Kidney glomerular epithelial cell (primary cell): ENCODE measurements around the gene RASSF7.
"Not testable (repeated sequence)": the region's sequence is repeated elsewhere in the genome, so short reads cannot be mapped to it uniquely, and the experiment has no call there.

ENCODE experiments used
- DNase-seq: peaks from one replicate; lab custom pipeline; 2025; lab: John Stamatoyannopoulos, UW

Gene RASSF7, protein sequence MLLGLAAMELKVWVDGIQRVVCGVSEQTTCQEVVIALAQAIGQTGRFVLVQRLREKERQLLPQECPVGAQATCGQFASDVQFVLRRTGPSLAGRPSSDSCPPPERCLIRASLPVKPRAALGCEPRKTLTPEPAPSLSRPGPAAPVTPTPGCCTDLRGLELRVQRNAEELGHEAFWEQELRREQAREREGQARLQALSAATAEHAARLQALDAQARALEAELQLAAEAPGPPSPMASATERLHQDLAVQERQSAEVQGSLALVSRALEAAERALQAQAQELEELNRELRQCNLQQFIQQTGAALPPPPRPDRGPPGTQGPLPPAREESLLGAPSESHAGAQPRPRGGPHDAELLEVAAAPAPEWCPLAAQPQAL

DNA sequence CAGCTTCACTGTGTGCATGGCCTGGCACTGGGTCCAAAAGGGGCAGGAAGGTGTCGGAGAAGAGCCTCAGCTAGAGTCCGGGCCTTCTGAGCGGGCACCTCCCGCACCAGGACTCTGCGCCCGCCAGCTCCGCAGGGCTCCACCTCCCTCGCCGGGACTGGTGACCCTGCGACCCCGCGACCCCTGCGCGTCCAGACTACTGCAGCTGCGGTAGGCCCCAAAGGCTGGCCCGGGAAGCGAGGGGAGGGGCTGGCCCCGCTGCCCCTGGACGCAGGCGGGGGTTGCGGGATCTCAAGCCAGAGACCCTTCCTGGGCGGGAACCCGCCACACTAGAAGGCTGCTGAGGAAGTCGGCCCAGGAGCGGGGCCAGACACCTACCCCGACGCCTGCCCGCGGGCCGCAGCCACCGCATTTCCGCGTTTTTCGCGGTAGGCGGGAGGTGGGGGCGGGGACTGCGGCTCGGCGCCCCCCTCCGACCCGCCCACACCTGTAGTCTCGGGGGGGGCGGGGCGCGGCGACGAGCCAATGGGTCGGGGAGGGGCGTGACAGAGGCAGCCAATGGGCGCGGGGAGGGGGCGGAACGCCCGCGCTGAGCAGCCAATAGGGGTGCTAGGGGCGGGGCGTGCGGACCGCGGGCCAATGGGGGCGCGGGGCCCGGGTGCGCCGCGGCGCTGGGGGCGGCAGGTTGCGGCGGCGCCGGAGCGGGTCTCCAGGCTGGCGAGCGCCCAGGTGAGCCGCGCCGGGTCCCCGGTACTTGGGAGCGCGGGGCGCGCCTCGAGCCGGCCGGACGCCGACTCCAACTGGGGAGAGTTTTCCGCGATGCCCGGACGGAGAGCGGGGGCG, at the start of gene RASSF7, which contains the start of gene LMNTD2:
TSS of gene RASSF7 (plus strand) at position 666 of the 843 bp plus-strand sequence. CDS start 799 bp downstream, outside the sequence.
TSS of gene LMNTD2 (minus strand) at position 434 of the 843 bp plus-strand sequence. CDS start at position 412, 22 bp downstream.
- DNase-seq, result peak; percentile 65

DNA sequence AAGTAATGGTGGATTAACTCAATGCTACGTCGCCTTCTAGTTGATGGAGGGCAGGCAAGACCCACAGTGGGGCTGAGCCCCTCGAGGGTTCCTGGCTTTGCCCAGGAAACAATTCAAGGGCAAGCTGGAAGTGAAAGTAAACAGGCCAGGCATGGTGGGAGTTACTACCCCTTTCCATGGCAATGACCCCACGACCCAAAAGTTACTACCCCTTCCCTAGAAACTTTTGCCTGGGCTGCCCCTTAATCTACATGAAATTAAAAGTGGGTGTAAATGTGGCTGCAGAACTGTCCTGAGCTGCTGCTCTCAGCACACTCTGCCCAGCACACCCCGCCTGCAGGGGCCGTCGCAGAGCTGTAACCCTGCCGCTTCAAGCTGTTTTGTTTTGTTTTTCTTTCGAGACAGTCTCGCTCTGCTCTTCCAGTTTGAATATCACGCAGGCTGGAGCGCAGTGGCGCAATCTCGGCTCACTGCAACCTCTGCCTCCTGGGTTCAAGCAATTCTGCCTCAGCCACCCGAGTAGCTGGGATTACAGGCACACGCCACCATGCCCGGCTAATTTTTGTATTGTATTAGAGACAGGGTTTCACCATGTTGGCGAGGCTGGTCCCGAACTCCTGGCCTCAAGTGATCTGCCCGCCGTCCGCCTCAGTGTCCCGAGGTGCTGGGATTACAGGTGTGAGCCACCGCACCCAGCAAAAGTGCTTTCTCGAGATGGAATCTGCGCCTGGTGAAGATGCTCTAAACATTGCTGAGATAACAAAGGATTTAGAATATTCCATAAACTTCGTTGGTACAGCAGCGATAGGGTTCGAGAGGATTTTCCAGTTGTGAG, 47.8 kb upstream of the RASSF7 start:
- no peak for DNase-seq

DNA sequence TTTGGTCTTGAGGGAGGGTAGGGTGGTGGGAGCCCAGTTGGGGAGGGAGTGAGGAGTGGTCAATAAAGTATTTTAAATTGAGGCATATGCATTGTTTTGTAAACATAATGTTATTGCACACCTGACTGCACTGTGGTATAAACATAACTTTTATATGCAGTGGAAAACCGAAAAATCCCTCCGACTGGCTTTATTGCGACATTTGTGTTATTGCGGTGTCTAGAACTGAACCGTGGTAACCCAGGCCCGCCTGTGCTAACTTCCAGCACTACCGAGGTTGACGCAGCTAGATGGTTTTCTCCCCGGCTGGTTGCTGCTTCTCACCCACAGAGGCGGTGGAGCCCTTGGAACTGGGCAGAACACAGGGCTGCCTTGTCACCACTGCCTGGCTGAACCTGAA, 46.2 kb upstream of the RASSF7 start:
- DNase-seq, result no peak

DNA sequence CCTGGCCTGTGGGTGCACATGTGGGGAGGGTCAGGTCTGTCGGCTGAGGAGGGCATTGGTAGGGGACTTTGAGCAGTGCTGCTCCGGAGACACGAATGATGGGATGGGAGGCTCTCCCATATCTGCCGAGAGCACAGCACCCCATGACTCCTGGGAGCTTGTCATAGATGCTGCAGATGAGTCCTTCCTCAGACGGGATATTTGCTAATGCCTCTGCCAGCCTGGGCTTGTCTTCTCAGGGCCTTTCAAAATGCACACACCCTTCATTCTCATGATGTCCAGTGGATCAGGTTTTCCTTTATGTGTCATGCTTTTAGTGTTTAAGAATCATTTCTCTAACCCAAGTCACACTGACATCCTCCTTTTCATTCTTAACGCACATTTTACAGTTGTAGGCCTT, 45.6 kb upstream of the RASSF7 start:
- no peak for DNase-seq

DNA sequence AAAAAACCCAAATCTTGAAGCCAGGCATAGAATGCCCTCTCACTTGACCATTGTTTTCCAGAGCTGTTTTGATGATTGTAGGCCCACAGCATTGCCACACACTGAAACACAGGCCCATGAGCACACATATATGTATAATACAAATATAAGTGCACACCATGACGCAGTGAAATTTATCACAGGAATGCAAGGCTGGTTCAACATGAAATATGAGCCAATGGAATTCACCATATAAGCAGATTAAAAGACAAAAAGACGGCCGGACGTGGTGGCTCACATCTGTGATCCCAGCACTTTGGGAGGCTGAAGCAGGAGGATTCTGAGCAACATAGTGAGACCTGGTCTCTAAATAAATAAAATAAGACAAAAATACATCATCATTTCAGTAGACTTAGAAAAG, 44.4 kb upstream of the RASSF7 start:
- DNase-seq, result no peak

DNA sequence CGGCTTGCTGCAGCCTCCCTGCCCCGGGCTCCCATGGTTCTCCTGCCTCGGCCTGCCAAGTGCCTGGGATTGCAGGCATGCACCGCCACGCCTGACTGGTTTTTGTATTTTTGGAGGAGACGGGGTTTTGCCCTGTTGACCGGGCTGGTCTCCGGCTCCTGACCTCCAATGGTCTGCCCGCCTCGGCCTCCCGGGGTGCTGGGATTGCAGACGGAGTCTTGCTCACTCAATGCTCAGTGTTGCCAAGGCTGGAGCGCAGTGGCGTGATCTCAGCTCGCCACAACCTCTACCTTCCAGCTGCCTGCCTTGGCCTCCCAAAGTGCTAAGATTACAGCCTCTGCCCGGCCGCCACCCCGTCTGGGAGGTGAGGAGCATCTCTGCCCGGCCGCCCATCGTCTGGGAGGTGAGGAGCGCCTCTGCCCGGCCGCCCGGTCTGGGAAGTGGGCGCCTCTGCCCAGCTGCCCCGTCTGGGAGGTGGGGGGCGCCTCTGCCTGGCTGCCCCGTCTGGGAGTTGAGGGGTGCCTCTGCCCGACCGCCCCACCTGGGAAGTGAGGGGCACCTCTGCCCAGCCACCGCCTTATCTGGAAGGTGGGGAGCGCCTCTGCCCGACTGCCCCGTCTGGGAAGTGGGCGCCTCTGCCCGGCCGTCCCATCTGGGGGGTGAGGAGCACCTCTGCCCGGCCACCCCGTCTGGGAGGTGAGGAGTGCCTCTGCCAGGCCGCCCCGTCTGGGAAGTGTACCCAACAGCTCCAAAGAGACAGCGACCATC, 43.7 kb upstream of the RASSF7 start:
- not testable (repeated sequence) for DNase-seq

DNA sequence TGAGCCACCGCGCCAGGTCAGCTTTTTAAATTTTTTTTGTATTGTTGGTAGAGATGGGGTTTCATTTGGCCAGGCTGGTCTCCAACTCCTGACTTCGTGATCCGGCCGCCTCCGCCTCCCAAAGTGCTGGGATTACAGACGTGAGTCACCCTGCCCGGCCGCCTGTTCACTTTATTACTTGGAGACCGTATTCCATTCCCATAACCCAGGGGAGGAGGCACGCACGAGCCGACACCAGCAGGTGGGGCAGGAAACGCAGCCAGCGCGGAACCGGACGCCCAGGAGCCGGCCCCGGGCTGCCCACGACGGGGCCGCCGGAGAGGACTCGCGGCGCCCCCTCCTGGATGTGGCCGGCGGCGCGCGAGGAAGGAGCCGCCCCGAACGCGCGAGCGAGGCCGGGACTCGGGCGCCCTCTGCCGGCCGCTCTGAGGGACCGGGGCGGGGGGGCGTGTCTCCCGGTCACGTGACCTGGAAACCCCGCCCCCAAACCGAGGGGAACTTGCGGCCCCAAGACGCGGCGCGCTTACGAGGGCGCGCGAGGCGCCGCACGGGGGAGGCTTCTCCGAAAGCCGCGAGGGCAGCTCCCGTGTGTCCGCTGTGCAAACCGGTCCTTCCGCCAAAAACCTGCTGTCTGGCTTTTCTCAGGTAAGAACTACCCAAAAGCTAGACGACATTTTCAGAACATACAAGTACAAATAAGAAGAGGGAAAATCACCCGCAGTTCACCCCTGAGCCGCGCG, 42.1 kb upstream of the RASSF7 start:
- peak; percentile 88 for DNase-seq

DNA sequence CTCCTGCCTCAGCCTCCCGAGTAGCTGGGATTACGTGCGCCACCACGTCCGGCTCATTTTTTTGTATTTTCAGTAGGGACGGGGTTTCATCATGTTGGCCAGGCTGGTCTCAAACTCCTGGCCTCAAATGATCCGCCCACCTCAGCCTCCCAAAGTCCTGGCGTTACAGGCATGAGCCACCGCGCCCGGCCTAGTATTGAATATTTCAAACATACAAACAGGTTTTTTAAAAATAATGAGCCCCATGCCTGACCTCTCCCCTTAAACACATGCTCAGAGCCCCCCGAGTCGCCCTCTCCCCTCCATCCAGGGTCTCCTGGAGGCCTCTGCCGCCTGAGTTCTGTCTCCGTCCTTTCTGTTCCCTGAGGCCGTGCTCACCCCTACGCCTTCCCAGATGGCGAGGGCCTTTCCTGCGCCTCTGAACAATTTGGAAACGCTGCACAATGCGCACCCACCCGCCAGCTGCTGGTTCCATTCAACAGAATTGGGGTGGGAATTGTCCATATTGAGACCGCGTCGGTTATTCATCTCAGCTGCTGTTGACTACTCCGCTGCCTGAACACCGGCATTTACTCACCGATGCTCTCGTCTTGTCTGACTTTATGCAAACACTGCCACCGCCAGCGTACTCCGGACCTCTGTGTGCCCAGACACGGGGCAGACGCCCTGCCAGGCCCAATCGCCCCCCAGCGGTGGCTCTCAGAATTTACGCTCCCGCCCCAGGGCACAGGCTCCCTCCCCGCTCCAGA, 40.2 kb upstream of the RASSF7 start:
- no peak for DNase-seq

DNA sequence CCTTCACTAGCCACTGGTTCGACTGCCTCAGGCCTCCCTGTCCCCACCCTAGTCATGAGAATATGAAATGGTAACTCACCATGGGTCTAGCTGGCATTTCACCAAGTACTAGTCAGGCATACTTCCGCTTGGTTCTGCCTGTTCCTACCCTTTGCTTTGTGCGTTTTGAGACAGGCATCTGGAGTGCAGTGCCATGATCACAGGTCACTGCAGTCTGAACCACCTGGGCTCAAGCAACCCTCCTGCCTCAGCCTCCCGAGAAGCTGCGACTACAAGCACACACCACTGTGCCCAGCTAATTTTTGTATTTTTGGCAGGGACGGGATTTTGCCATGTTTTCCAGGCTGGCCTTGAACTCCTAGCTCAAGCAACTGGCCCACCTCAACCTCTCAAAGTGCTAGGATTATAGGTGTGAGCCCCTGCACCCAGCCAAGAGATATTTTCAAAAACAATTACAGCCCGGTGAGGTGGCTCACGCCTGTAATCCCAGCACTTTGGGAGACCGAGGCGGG, 39.5 kb upstream of the RASSF7 start:
- DNase-seq, result no peak

DNA sequence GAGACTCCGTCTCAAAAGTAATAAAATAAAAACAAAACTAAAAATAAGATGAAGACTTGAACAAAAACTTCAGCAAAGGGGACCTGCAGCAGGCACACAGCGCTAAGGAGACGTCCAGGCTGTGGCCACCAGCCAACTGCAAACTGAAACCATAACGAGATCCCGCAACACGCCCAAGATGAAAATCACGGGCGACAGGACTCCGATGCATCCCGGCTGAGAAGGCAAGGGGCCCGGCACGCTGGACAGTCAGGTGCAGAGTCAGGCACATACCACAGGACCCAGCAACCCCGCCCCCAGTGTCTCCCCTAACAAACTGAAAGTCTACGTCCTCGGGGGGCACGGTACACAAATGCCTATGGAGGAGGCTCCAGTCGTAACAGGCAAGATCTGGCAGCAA, 34.6 kb upstream of the RASSF7 start:
- DNase-seq, result no peak

DNA sequence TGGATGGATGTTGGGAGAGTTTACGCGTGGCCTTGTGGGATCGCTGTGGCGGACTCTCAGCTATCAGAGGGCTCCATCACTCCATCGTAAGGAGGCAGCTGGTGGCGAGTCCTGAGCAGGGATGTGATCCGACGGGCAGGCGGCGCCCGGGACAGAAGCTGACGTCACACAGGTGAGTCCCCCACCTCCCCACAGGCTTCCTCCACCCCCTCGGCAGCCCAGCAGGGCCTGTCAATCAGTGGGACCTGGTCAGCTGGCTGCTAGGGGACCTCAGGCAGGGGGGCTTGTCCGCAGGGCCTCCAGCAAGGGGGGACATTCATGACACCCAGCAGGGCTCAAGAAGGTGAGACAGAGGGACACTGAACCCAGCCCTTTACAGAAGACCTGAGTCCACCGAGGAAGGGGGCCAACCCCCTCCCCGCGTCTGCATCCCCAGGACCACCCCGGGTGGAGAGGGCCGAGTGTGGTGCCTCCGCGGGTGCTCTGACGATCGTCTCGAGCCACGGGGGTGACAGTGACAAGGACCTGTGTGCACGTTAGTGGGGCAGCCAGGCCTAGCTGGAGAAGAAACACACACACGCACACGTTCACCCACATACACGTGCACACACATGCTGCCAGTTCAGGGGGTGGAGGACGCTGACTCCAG, 32.5 kb upstream of the RASSF7 start:
- DNase-seq, result no peak

DNA sequence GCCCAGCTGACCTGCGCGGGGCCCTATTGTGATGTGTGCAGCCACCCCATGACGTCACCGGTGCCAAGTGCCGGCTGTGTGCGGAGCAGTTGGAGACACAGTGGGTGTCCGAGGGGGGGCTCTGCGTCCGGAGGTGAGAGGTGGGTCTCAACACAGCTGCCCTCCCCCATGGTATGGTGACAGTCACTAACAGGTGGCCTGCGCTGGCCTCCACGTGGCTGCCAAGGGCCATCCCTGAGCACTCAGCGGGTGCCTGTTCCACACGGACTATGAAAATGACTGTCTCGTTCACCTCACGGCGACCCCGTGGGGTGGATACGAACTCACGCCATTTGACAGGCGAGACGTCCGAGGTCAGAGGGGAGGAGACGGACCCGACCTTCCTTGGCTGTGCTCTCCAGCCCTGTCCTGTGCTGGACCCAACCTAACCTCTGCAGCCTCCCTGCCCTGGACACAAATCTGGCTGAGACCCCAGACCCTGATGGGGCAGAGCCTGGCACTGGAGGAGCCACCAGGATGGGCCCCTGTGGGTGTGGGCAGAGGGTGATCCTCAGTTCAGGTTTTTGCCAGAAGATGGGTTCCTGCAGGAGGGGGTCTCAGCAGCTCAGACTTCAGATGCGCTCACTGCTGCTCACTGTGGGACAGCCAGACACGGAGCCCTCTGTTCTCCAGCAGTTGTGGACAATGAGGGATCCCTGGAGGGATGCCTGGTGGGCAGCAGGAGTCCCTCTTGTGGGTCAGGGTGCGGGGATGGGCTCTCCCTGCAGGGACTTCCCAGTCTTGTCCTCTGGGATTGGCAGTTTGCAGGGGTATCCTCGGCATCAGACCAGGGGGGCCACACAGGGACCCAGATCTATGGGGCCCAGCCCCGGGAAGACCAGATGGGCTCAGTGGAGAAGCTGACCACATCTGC, 31.7 kb upstream of the RASSF7 start:
- no peak for DNase-seq

DNA sequence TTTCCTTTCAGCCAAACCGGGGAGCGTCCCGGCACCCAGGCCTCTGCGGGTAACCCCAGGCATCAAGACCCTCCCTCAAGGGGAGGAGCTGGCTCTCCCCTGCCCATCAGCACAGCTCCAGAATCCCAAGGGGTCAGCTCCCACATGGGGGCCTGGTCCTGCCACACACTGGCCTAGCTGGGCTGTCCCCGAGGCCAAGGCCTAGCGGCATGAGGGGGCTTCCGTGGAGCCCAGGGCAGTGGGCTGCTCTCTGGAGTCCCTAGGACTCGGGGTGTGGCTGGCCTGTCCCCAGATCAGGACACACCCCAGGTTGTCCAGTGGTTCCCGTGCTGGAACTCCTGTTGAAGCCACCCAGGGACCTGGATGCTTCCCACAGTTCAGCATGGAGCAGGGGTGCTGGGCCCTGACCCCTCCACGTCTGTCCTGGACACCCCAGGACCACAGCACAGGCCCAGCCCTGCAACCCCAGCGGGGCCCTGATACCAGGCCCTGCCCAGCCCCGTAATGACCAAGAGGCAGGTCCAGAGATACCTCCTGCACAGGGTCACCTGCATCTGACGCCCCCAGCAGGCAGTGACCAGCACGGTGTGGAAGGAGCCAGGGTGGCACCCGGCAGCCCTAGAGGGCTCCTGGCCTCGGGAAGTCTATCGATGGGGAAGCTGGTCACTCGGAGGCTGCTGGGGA, 30.9 kb upstream of the RASSF7 start:
- no peak for DNase-seq

DNA sequence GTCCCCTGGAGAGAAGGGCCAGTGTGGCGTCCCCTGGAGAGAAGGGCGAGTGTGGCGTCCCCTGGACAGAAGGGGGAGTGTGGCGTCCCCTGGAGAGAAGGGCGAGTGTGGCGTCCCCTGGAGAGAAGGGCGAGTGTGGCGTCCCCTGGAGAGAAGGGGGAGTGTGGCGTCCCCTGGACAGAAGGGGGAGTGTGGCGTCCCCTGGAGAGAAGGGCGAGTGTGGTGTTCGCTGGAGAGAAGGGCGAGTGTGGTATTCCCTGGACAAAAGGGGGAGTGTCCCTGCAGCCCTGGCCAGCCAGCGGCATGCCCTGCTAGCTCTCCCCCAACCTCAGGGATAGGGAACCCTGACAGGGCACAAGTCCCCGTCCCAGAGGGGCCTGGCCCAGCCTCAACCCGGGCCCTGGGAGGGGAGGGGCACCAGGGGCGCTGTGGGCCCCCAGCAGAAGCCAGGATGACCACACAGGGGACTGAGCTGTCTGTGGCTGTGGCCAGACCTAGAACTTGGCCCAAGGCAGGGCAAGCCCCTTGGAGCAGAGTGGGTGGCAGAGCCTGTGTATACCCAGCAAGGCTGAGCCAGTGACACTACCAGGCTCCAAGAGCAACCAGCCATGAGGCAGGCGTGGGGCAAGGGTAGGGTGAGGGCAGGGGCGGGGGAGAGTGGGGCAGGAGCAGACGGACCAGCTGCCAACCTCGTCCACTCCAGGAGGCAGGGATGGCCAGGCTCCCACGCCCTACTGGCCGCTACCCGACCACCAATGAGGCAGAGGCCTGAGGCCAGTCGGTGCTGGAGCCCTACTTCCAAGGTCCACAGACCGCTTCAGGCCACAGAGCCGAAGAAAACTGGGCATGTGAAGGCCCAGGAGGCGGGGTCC, 29.6 kb upstream of the RASSF7 start:
- DNase-seq, result no peak

DNA sequence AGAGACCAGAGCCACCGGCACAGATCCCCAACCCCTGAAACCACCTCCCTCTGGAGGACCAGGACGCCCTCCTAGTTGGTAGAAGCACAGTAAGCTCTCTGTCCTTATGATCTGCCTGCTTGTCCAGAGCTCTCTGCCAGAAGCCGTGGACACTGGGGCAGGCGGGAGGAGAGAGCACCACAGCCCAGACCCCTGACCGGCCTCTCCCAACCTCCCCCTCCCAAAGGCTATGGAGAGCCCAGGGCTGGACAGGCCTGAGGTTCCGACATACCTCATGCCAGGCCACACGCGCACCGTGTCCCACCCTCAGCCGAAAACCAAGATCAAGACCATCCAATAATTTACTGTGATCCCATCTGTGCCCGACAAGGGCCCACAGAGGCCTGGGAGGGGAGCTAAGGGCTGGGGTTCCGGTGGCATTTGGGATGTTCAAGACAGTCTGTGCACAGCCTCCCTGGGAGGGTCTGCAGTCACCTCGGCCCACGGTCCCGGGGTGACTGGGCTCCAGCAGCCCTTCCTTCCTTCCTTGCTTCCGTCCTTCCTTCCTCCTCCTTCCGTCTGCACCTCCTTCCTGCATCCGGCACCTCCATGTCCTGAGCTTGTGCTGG, 28.7 kb upstream of the RASSF7 start:
- DNase-seq, result no peak

DNA sequence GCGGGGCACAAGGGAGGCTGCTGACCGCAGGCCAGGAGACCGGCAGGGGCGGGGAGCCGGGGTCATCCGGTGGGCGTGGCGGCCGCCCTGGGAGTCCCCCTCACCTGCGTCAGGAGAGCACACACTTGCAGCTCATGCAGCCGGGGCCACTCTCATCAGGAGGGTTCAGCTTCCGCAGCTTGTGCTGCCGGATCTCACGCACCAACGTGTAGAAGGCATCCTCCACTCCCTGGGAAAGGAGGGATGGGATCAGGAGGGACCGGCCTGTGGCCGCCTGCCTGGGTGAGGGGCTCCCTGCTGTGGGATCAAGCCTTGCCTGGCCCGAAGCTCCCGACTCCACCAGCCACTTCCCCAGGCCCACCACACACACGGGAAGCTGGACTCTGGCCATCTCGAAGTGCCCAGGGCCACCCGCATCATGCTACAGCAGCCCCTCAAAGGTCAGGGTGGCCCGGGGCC, 28.2 kb upstream of the RASSF7 start:
- no peak for DNase-seq
